ENCODE data around the gene PCDHB13.
A peak's percentile ranks its signal among the peaks of the same experiment; 100 is the strongest.
"Not testable (repeated sequence)": the region's sequence is repeated elsewhere in the genome, so short reads cannot be mapped to it uniquely, and the experiment has no call there.

PCDHB13 gene

GRCh38 chr5:141180313-141180712 lies 33.4 kb upstream of the PCDHB13 start:
- no peaks in the 10 kb centered on the region for H3K4me1 ChIP-seq (ENCODE audit: insufficient read depth, insufficient read length)
- no peak overlapping the region for H3K4me3 ChIP-seq (ENCODE audit: insufficient read length, low read depth)
- H3K9me3 ChIP-seq (ENCODE audit: insufficient read depth, low read length), result peaks cover 5% of the 10 kb centered on the region; the same call in 1 of the 2 replicates
- TF ChIP-seq YY1 (IDR thresholded peaks at IDR 0.05; ENCODE audit: insufficient read depth, insufficient read length) (no peak), SUZ12 (IDR thresholded peaks at IDR 0.05; ENCODE audit: extremely low read depth, insufficient read depth, insufficient read length) (no peak), ZNF274 (IDR thresholded peaks at IDR 0.05; ENCODE audit: low read depth, low read length) (no peak)
- no peak for DNase-seq (ENCODE audit: low read depth, low spot score)
- H3K36me3 ChIP-seq (ENCODE audit: insufficient read depth, insufficient read length, low read length), result no peaks in the 10 kb centered on the region
- no peaks in the 10 kb centered on the region for H3K27me3 ChIP-seq (ENCODE audit: insufficient read depth, insufficient read length)
- H3K9ac ChIP-seq (ENCODE audit: insufficient read length, low read depth), result no peak overlapping the region

- DNase-seq (ENCODE audit: low read depth, low spot score), result peak; percentile 40
- H3K4me3 ChIP-seq (ENCODE audit: insufficient read length, low read depth), result peak within 1 kb of the TSS; percentile 57
- peak within 1 kb of the TSS; percentile 14 for H3K9ac ChIP-seq (ENCODE audit: insufficient read length, low read depth)
- H3K9me3 ChIP-seq (ENCODE audit: insufficient read depth, low read length), result peaks cover 5% of the 10 kb centered on the region; the same call in 1 of the 2 replicates
- TF ChIP-seq YY1 (IDR thresholded peaks at IDR 0.05; ENCODE audit: insufficient read depth, insufficient read length) (no peak), SUZ12 (IDR thresholded peaks at IDR 0.05; ENCODE audit: extremely low read depth, insufficient read depth, insufficient read length) (no peak), ZNF274 (IDR thresholded peaks at IDR 0.05; ENCODE audit: low read depth, low read length) (no peak)
- no peaks in the 10 kb centered on the region for H3K27me3 ChIP-seq (ENCODE audit: insufficient read depth, insufficient read length)
- H3K4me1 ChIP-seq (ENCODE audit: insufficient read depth, insufficient read length), result no peaks in the 10 kb centered on the region
- H3K36me3 ChIP-seq (ENCODE audit: insufficient read depth, insufficient read length, low read length), result no peaks in the 10 kb centered on the region
Measured at GRCh38 chr5:141182248-141182647, 31.5 kb upstream of the PCDHB13 start, which contains the start of gene PCDHB16. Gene PCDHB16 (plus strand): TSS chr5:141182387. CDS start chr5:141182560, 173 bp downstream.

DNA sequence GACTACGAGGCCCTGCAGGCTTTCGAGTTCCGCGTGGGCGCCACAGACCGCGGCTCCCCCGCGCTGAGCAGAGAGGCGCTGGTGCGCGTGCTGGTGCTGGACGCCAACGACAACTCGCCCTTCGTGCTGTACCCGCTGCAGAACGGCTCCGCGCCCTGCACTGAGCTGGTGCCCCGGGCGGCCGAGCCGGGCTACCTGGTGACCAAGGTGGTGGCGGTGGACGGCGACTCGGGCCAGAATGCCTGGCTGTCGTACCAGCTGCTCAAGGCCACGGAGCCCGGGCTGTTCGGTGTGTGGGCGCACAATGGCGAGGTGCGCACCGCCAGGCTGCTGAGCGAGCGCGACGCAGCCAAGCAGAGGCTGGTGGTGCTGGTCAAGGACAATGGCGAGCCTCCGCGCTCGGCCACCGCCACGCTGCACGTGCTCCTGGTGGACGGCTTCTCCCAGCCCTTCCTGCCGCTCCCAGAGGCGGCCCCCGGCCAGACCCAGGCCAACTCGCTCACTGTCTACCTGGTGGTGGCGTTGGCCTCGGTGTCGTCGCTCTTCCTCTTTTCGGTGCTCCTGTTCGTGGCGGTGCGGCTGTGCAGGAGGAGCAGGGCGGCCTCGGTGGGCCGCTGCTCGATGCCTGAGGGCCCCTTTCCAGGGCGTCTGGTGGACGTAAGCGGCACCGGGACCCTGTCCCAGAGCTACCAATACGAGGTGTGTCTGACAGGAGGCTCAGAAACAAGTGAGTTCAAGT lies 29.4 kb upstream of the PCDHB13 start:
- H3K9me3 ChIP-seq (ENCODE audit: insufficient read depth, low read length), result not testable (repeated sequence)

GRCh38 chr5:141186897-141187512 lies 26.7 kb upstream of the PCDHB13 start, which contains the start of gene PCDHB9:
Gene PCDHB9 (plus strand): TSS chr5:141187161. CDS start chr5:141187319, 158 bp downstream.
- H3K9me3 ChIP-seq (ENCODE audit: insufficient read depth, low read length), result peaks cover 5% of the 10 kb centered on the region; the same call in 1 of the 2 replicates
- H3K36me3 ChIP-seq (ENCODE audit: insufficient read depth, insufficient read length, low read length), result no peaks in the 10 kb centered on the region
- no peak within 1 kb of the TSS for H3K4me3 ChIP-seq (ENCODE audit: insufficient read length, low read depth)
- TF ChIP-seq YY1 (IDR thresholded peaks at IDR 0.05; ENCODE audit: insufficient read depth, insufficient read length) (no peak), SUZ12 (IDR thresholded peaks at IDR 0.05; ENCODE audit: extremely low read depth, insufficient read depth, insufficient read length) (no peak), ZNF274 (IDR thresholded peaks at IDR 0.05; ENCODE audit: low read depth, low read length) (no peak)
- no peaks in the 10 kb centered on the region for H3K27me3 ChIP-seq (ENCODE audit: insufficient read depth, insufficient read length)
- DNase-seq (ENCODE audit: low read depth, low spot score), result peak; percentile 13
- H3K4me1 ChIP-seq (ENCODE audit: insufficient read depth, insufficient read length), result no peaks in the 10 kb centered on the region
- no peak within 1 kb of the TSS for H3K9ac ChIP-seq (ENCODE audit: insufficient read length, low read depth)

More for the DNA sequence above, 29.4 kb upstream of the PCDHB13 start:
- not testable (repeated sequence) for H3K4me3 ChIP-seq (ENCODE audit: insufficient read length, low read depth); DNase-seq (ENCODE audit: low read depth, low spot score); H3K27me3 ChIP-seq (ENCODE audit: insufficient read depth, insufficient read length); H3K36me3 ChIP-seq (ENCODE audit: insufficient read depth, insufficient read length, low read length); H3K4me1 ChIP-seq (ENCODE audit: insufficient read depth, insufficient read length); H3K9ac ChIP-seq (ENCODE audit: insufficient read length, low read depth)

GRCh38 chr5:141188682-141189081 lies 25.0 kb upstream of the PCDHB13 start:
- not testable (repeated sequence) for H3K4me3 ChIP-seq (ENCODE audit: insufficient read length, low read depth); H3K9me3 ChIP-seq (ENCODE audit: insufficient read depth, low read length); H3K27me3 ChIP-seq (ENCODE audit: insufficient read depth, insufficient read length); DNase-seq (ENCODE audit: low read depth, low spot score); H3K9ac ChIP-seq (ENCODE audit: insufficient read length, low read depth); H3K36me3 ChIP-seq (ENCODE audit: insufficient read depth, insufficient read length, low read length); H3K4me1 ChIP-seq (ENCODE audit: insufficient read depth, insufficient read length)

DNA sequence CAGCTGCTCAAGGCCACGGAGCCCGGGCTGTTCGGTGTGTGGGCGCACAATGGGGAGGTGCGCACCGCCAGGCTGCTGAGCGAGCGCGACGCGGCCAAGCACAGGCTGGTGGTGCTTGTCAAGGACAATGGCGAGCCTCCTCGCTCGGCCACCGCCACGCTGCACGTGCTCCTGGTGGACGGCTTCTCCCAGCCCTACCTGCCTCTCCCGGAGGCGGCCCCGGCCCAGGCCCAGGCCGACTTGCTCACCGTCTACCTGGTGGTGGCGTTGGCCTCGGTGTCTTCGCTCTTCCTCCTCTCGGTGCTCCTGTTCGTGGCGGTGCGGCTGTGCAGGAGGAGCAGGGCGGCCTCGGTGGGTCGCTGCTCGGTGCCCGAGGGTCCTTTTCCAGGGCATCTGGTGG lies 24.6 kb upstream of the PCDHB13 start:
- not testable (repeated sequence) for DNase-seq (ENCODE audit: low read depth, low spot score); H3K9ac ChIP-seq (ENCODE audit: insufficient read length, low read depth); H3K4me3 ChIP-seq (ENCODE audit: insufficient read length, low read depth); H3K36me3 ChIP-seq (ENCODE audit: insufficient read depth, insufficient read length, low read length); H3K27me3 ChIP-seq (ENCODE audit: insufficient read depth, insufficient read length); H3K4me1 ChIP-seq (ENCODE audit: insufficient read depth, insufficient read length); H3K9me3 ChIP-seq (ENCODE audit: insufficient read depth, low read length)

DNA sequence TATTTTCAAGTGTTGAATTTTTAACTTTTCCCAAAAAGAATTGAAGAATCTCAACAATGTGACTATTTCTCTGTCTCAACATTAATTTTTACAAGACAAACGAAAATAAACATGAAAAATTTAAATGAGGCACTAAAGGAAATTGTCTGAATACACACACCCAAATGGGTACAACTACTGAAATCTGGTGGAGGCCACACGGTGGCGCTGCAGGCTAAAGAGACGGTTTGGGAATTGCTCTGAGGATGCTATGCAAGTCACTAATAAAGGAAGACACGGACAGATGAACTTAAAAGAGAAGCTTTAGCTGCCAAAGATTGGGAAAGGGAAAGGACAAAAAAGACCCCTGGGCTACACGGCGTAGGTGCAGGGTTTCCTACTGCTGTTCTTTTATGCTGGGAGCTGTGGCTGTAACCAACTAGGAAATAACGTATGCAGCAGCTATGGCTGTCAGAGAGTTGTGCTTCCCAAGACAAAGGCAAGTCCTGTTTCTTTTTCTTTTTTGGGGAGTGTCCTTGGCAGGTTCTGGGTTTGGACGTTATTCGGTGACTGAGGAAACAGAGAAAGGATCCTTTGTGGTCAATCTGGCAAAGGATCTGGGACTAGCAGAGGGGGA lies 21.5 kb upstream of the PCDHB13 start, which contains the start of gene PCDHB10:
Gene PCDHB10, plus strand, starts transcription at position 244 of the 616 bp plus-strand sequence. Its CDS starts 200 bp downstream, at position 444.
- no peak within 1 kb of the TSS for H3K4me3 ChIP-seq (ENCODE audit: insufficient read length, low read depth)
- DNase-seq (ENCODE audit: low read depth, low spot score), result peak; percentile 36
- H3K4me1 ChIP-seq (ENCODE audit: insufficient read depth, insufficient read length), result no peaks in the 10 kb centered on the region

GRCh38 chr5:141194332-141194731 lies 19.4 kb upstream of the PCDHB13 start:
- H3K9me3 ChIP-seq (ENCODE audit: insufficient read depth, low read length), result peaks cover 15% of the 10 kb centered on the region
- DNase-seq (ENCODE audit: low read depth, low spot score), result not testable (repeated sequence)

More for the DNA sequence above, 21.5 kb upstream of the PCDHB13 start, which contains the start of gene PCDHB10:
- Histone ChIP-seq H3K27me3 (ENCODE audit: insufficient read depth, insufficient read length) (peaks cover 15% of the 10 kb centered on the region), H3K9ac (ENCODE audit: insufficient read length, low read depth) (no peak within 1 kb of the TSS), H3K9me3 (ENCODE audit: insufficient read depth, low read length) (peaks cover 12% of the 10 kb centered on the region), H3K36me3 (ENCODE audit: insufficient read depth, insufficient read length, low read length) (no peaks in the 10 kb centered on the region)
- no peak for TF ChIP-seq YY1 (IDR thresholded peaks at IDR 0.05; ENCODE audit: insufficient read depth, insufficient read length)
- TF ChIP-seq SUZ12 (IDR thresholded peaks at IDR 0.05; ENCODE audit: extremely low read depth, insufficient read depth, insufficient read length), result no peak
- no peak for TF ChIP-seq ZNF274 (IDR thresholded peaks at IDR 0.05; ENCODE audit: low read depth, low read length)

More at GRCh38 chr5:141194332-141194731, 19.4 kb upstream of the PCDHB13 start:
- H3K4me1 ChIP-seq (ENCODE audit: insufficient read depth, insufficient read length); H3K36me3 ChIP-seq (ENCODE audit: insufficient read depth, insufficient read length, low read length); H3K9ac ChIP-seq (ENCODE audit: insufficient read length, low read depth); H3K4me3 ChIP-seq (ENCODE audit: insufficient read length, low read depth): not testable (repeated sequence)
- peaks cover 15% of the 10 kb centered on the region for H3K27me3 ChIP-seq (ENCODE audit: insufficient read depth, insufficient read length)

Data from NT2/D1 (cell line).